Testis (tissue), 3 donors: ENCODE measurements around the gene CEMIP. TPM values are rescaled to one million over a fixed set of nuclear protein-coding genes. Genes with fewer than 3 reads are reported as not detected.

ENCODE experiments used
- DNase-seq: peaks from one replicate; pipeline ENCODE4 v3.0.0-alpha.2; 2019
- H3K27ac ChIP-seq, 2 donors: fragments of 200-600 bp; sonication (generic); one replicate each; pipeline ENCODE4 v1.5.1; 2019
- H3K27me3 ChIP-seq: fragments of 200-600 bp; sonication (generic); one replicate; pipeline ENCODE4 v1.5.1; 2019
- H3K36me3 ChIP-seq: fragments of 200-600 bp; sonication (generic); one replicate; pipeline ENCODE4 v1.5.1; 2017; ENCODE audit warnings: low read depth; ENCODE audit errors: missing control alignments
- H3K4me1 ChIP-seq: fragments of 200-600 bp; sonication (generic); one replicate; pipeline ENCODE4 v1.5.1; 2019
- H3K4me3 ChIP-seq, 2 donors: fragments of 200-600 bp; sonication (generic); one replicate each; pipeline ENCODE4 v1.5.1; 2017 to 2019
- H3K9me3 ChIP-seq: fragments of 200-600 bp; sonication (generic); one replicate; pipeline ENCODE4 v1.5.1; 2017
- CTCF ChIP-seq, 3 experiments: fragments of 450-650 bp in 2 of 3; fragments of 200-600 bp in 1 of 3; sonication (generic) in 1 of 3; IDR thresholded peaks; one replicate each; pipeline ENCODE4 v1.5.1; 2016 to 2019; ENCODE audit warnings: antibody characterized with exemption in 3 of 3, mild to moderate bottlenecking in 2 of 3, moderate library complexity in 1 of 3
- POLR2A ChIP-seq: fragments of 450-650 bp; IDR thresholded peaks from one replicate; pipeline ENCODE4 v1.6.1; 2017; ENCODE audit warnings: antibody characterized with exemption, mild to moderate bottlenecking, moderate library complexity
- WGBS, 2 donors: methylation state at CpG; one replicate each; pipeline ENCODE4 v1.1.5; 2018; 5-methylcytosine and 5-hydroxymethylcytosine counted together
- intact Hi-C: fragments of 100-400 bp; cut with DNase I; formaldehyde crosslinking; loops from one replicate; pipeline ENCODE4 v1.15.1; 2023; ENCODE audit warnings: low total_unique reads
- polyA plus RNA-seq: library from polyadenylated mRNA; stranded (reverse); fragments of 350-450 nt; fragmentation: Illumina TruSeq; extraction: RNeasy Lipid Tissue Mini Kit (QIAGEN cat#74804); gene quantifications from one replicate; pipeline ENCODE4 v1.2.3, GENCODE V29; 2014; ENCODE audit warnings: low read depth, low replicate concordance; ENCODE audit not compliant: insufficient read depth
- total RNA-seq, 2 donors: library from RNA; depleted of rRNA; stranded (reverse); fragments of >200 nt; gene quantifications; one replicate each; pipeline ENCODE4 v1.2.3, GENCODE V29; 2016

CEMIP gene
- total and polyA plus RNA-seq, 3 donors from 2014 or later = 7.5 to 21.5 (median 8.3) TPM

GRCh38 chr15:80733460-80733859, 45.7 kb upstream of the CEMIP start:
- TF ChIP-seq CTCF (IDR thresholded peaks at IDR 0.05) (no peak), POLR2A (no peak)
- Histone ChIP-seq H3K27me3 (no peaks in the 10 kb centered on the region), H3K4me1 (no peaks in the 10 kb centered on the region), H3K4me3 (no peak overlapping the region), H3K36me3 (no peaks in the 10 kb centered on the region), H3K9me3 (no peaks in the 10 kb centered on the region), H3K27ac (no peak overlapping the region)
- DNase-seq = no peak
- intact Hi-C loops = no loop called here
- 47 to 50% methylated on average over 1 of the region's 1 CpG for WGBS, 2 donors

- H3K27ac ChIP-seq = no peak overlapping the region
- 95 to 97% methylated on average over 8 of the region's 8 CpGs for WGBS, 2 donors
- no peaks in the 10 kb centered on the region for H3K9me3 ChIP-seq
- intact Hi-C loops = no loop called here
- no peaks in the 10 kb centered on the region for H3K36me3 ChIP-seq
- no peak for DNase-seq
- H3K4me1 ChIP-seq = no peaks in the 10 kb centered on the region
- H3K4me3 ChIP-seq = no peak overlapping the region
- H3K27me3 ChIP-seq = no peaks in the 10 kb centered on the region
- no peak for TF ChIP-seq CTCF (IDR thresholded peaks at IDR 0.05)
- TF ChIP-seq POLR2A = no peak
Measured at GRCh38 chr15:80735344-80735743, 43.8 kb upstream of the CEMIP start.

- intact Hi-C loops = no loop called here
- Histone ChIP-seq H3K4me1 (no peaks in the 10 kb centered on the region), H3K27ac (no peak overlapping the region), H3K36me3 (no peaks in the 10 kb centered on the region), H3K9me3 (no peaks in the 10 kb centered on the region), H3K4me3 (no peak overlapping the region), H3K27me3 (no peaks in the 10 kb centered on the region)
- no peak for DNase-seq
- 49 to 67% methylated on average over 4 of the region's 4 CpGs for WGBS, 2 donors
- no peak for TF ChIP-seq CTCF (IDR thresholded peaks at IDR 0.05)
- TF ChIP-seq POLR2A = no peak
Measured at GRCh38 chr15:80736560-80736959, 42.6 kb upstream of the CEMIP start.

GRCh38 chr15:80739919-80740318, 39.3 kb upstream of the CEMIP start:
- TF ChIP-seq CTCF (IDR thresholded peaks at IDR 0.05) (no peak), POLR2A (no peak)
- WGBS, 2 donors = 94 to 96% methylated on average over 3 of the region's 3 CpGs
- H3K4me1 ChIP-seq = no peaks in the 10 kb centered on the region
- no peak for DNase-seq
- no peak overlapping the region for H3K4me3 ChIP-seq
- H3K9me3 ChIP-seq = no peaks in the 10 kb centered on the region
- H3K36me3 ChIP-seq = no peaks in the 10 kb centered on the region
- no peak overlapping the region for H3K27ac ChIP-seq
- no peaks in the 10 kb centered on the region for H3K27me3 ChIP-seq
- intact Hi-C loops = no loop called here

- no peak overlapping the region for H3K4me3 ChIP-seq
- WGBS, 2 donors = 94 to 97% methylated on average over 4 of the region's 4 CpGs
- H3K9me3 ChIP-seq = no peaks in the 10 kb centered on the region
- no peaks in the 10 kb centered on the region for H3K27me3 ChIP-seq
- TF ChIP-seq CTCF (IDR thresholded peaks at IDR 0.05) = no peak
- TF ChIP-seq POLR2A = no peak
- intact Hi-C loops = no loop called here
- DNase-seq = no peak
- H3K36me3 ChIP-seq = no peaks in the 10 kb centered on the region
- no peak overlapping the region for H3K27ac ChIP-seq
- no peaks in the 10 kb centered on the region for H3K4me1 ChIP-seq
Measured at GRCh38 chr15:80742081-80742480, 37.1 kb upstream of the CEMIP start.
